Measurements from ENCODE around the gene NCKAP5. TPM values are rescaled to one million over a fixed set of nuclear protein-coding genes. Genes with fewer than 3 reads are reported as not detected.

NCKAP5 gene
- total and polyA plus RNA-seq, 10 donors = 0.39 to 6.0 (median 3.3) TPM

GRCh38 chr2:132680544-132680943 is 887.7 kb downstream of the NCKAP5 start:
- no peaks in the 10 kb centered on the region for H3K9me3 ChIP-seq
- no peak for TF ChIP-seq POLR2AphosphoS5 (IDR thresholded peaks at IDR 0.05)
- no peak for TF ChIP-seq POLR2A (IDR thresholded peaks at IDR 0.05)
- TF ChIP-seq, protein P1, sequence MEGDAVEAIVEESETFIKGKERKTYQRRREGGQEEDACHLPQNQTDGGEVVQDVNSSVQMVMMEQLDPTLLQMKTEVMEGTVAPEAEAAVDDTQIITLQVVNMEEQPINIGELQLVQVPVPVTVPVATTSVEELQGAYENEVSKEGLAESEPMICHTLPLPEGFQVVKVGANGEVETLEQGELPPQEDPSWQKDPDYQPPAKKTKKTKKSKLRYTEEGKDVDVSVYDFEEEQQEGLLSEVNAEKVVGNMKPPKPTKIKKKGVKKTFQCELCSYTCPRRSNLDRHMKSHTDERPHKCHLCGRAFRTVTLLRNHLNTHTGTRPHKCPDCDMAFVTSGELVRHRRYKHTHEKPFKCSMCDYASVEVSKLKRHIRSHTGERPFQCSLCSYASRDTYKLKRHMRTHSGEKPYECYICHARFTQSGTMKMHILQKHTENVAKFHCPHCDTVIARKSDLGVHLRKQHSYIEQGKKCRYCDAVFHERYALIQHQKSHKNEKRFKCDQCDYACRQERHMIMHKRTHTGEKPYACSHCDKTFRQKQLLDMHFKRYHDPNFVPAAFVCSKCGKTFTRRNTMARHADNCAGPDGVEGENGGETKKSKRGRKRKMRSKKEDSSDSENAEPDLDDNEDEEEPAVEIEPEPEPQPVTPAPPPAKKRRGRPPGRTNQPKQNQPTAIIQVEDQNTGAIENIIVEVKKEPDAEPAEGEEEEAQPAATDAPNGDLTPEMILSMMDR (IDR thresholded peaks at IDR 0.05 in 8 of 11, conservative IDR thresholded peaks at IDR 0.05 in 3 of 11) = no peak
- H3K36me3 ChIP-seq = no peaks in the 10 kb centered on the region
- no peaks in the 10 kb centered on the region for H3K27me3 ChIP-seq (replicated peaks in 1 of 7)
- intact Hi-C loops (cut with DNase I; ENCODE audit: low total_unique reads) = no loop called here
- DNase-seq = no peak
- no peaks in the 10 kb centered on the region for H3K4me1 ChIP-seq
- H3K27ac ChIP-seq = no peak overlapping the region
- H3K4me3 ChIP-seq = no peak overlapping the region
- WGBS, 5 donors = 65 to 77% (median 72%) methylated on average over 3 of the region's 3 CpGs

DNA sequence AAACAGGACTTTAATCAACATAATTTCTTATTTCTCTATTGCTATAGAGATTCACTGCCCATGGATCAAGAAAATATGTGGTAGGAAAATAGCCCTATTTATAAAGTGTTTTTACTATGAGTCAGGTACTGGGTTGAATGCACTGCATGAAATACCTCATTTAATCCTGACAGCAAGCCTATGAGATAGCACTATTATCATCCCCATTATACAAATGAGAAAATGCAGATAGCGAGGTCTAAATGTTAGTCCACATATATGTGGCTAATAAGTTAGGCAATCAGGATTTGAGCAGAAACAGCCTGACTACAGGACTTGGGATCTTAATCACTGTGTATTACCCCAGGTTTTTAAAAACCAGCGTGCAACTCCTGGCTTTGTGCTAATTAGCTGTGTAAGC is 889.8 kb downstream of the NCKAP5 start:
- H3K4me3 ChIP-seq = no peak overlapping the region
- no peak overlapping the region for H3K27ac ChIP-seq
- H3K9me3 ChIP-seq = no peaks in the 10 kb centered on the region
- H3K27me3 ChIP-seq (replicated peaks in 1 of 7) = peaks cover 0 to 3% (median 0%) of the 10 kb centered on the region in 7 donors
- WGBS, 5 donors = 89 to 98% (median 89%) methylated on average over 2 of the region's 2 CpGs
- TF ChIP-seq, protein P1 (IDR thresholded peaks at IDR 0.05 in 8 of 11, conservative IDR thresholded peaks at IDR 0.05 in 3 of 11) = no peak
- no peak for TF ChIP-seq POLR2A (IDR thresholded peaks at IDR 0.05)
- no peak for TF ChIP-seq POLR2AphosphoS5 (IDR thresholded peaks at IDR 0.05)
- no peaks in the 10 kb centered on the region for H3K4me1 ChIP-seq
- DNase-seq = no peak
- intact Hi-C loops (cut with DNase I; ENCODE audit: low total_unique reads) = no loop called here
- H3K36me3 ChIP-seq = no peaks in the 10 kb centered on the region

GRCh38 chr2:132677661-132678060 is 890.6 kb downstream of the NCKAP5 start:
- Histone ChIP-seq H3K4me1 (no peaks in the 10 kb centered on the region), H3K27ac (no peak overlapping the region), H3K27me3 (replicated peaks in 1 of 7) (peaks cover 0 to 8% (median 0%) of the 10 kb centered on the region in 7 donors), H3K36me3 (no peaks in the 10 kb centered on the region), H3K4me3 (no peak overlapping the region), H3K9me3 (no peaks in the 10 kb centered on the region)
- TF ChIP-seq POLR2AphosphoS5 (IDR thresholded peaks at IDR 0.05) (no peak), POLR2A (IDR thresholded peaks at IDR 0.05) (no peak)
- TF ChIP-seq, protein P1 (IDR thresholded peaks at IDR 0.05 in 8 of 11, conservative IDR thresholded peaks at IDR 0.05 in 3 of 11) = no peak
- intact Hi-C loops (cut with DNase I; ENCODE audit: low total_unique reads) = no loop called here
- WGBS, 5 donors = 82 to 90% (median 90%) methylated on average over 5 of the region's 5 CpGs
- no peak for DNase-seq

GRCh38 chr2:132676999-132677398 is 891.3 kb downstream of the NCKAP5 start:
- Histone ChIP-seq H3K9me3 (no peaks in the 10 kb centered on the region), H3K4me1 (no peaks in the 10 kb centered on the region), H3K27me3 (replicated peaks in 1 of 7) (peaks cover 0 to 8% (median 0%) of the 10 kb centered on the region in 7 donors), H3K27ac (no peak overlapping the region), H3K36me3 (no peaks in the 10 kb centered on the region), H3K4me3 (no peak overlapping the region)
- no peak for DNase-seq
- WGBS, 5 donors = 71 to 90% (median 78%) methylated on average over 2 of the region's 2 CpGs
- intact Hi-C loops (cut with DNase I; ENCODE audit: low total_unique reads) = no loop called here
- TF ChIP-seq POLR2AphosphoS5 (IDR thresholded peaks at IDR 0.05) (no peak), POLR2A (IDR thresholded peaks at IDR 0.05) (no peak)

Data from spleen (tissue), 11 donors.